ENCODE results near the gene CLDN3. TPM values are rescaled to one million over a fixed set of nuclear protein-coding genes. Genes with fewer than 3 reads are reported as not detected.
A peak's percentile ranks its signal among the peaks of the same experiment; 100 is the strongest.

The CLDN3 gene
- total and polyA plus RNA-seq, 10 of the 15 experiments (the other 5 are each of a cell fraction or from before 2014, with no cell fraction given) = 0.05 TPM; not detected in 9

GRCh38 chr7:73811760-73812168 is 41.7 kb upstream of the CLDN3 start:
- Histone ChIP-seq H3K27me3 (replicated peaks in 1 of 2; ENCODE audit: control insufficient read depth in 2 of 2, insufficient read depth in 2 of 2, low read length in 1 of 2) (no peaks in the 10 kb centered on the region), H3K36me3 (ENCODE audit: control insufficient read depth in 2 of 2, insufficient read depth in 2 of 2, low read length in 1 of 2) (no peaks in the 10 kb centered on the region), H3K4me2 (ENCODE audit: control insufficient read depth, insufficient read depth) (no peak overlapping the region), H3K9me3 (replicated peaks; ENCODE audit: control insufficient read depth, insufficient read depth, low read length) (no peaks in the 10 kb centered on the region; the same call in 2 of the 3 replicates), H3K4me1 (ENCODE audit: control insufficient read depth, insufficient read depth, low read length) (no peaks in the 10 kb centered on the region), H3K4me3 (no peak overlapping the region), H4K20me1 (ENCODE audit: control insufficient read depth, insufficient read depth) (no peaks in the 10 kb centered on the region), H3K9ac (ENCODE audit: control insufficient read depth, insufficient read depth, low read length) (no peak overlapping the region), H2AFZ (ENCODE audit: control insufficient read depth, low read depth, low read length) (no peak overlapping the region), H3K79me2 (ENCODE audit: control insufficient read depth, insufficient read depth, low read length) (no peaks in the 10 kb centered on the region), H3K27ac (ENCODE audit: control insufficient read depth, insufficient read depth) (no peak overlapping the region)
- ChIA-PET SMC1A (ENCODE audit: uncharacterized antibody, unreplicated experiment) (interaction anchor here (0.6 to 2.0 kb wide), 4 partner anchors 35 to 47 kb away, joined by 3 to 10 read pairs (median 3); no protein-coding TSS in a partner anchor), POLR2A (no interaction called here), RAD21 (ENCODE audit: unreplicated experiment) (interaction anchor here (2.6 kb wide), 1 partner anchor 43 kb away, joined by 11 read pairs; no protein-coding TSS in a partner anchor), CTCF (interaction anchor here (0.8 to 2.4 kb wide), 8 partner anchors 10 to 69 kb away, joined by 3 to 20 read pairs (median 4); no protein-coding TSS in a partner anchor)
- TF ChIP-seq NBN (IDR thresholded peaks at IDR 0.05) (no peak), RUNX3 (IDR thresholded peaks at IDR 0.05; ENCODE audit: low read length) (peak; percentile 33; the same call in 1 of the 2 replicates), CTCF (IDR thresholded peaks at IDR 0.05 in 2 of 3, conservative IDR thresholded peaks at IDR 0.05 in 1 of 3; ENCODE audit: control insufficient read depth in 2 of 3, extremely low read depth in 1 of 3, insufficient read depth in 1 of 3, low read depth in 3 of 3, low read length in 3 of 3) (peak; percentile 64 to 87 (median 83)), RAD21 (IDR thresholded peaks at IDR 0.05; ENCODE audit: insufficient read depth, low read depth, low read length) (peak; percentile 67), SIX5 (IDR thresholded peaks at IDR 0.05; ENCODE audit: low read depth, low read length, severe bottlenecking) (no peak), SUZ12 (IDR thresholded peaks at IDR 0.05; ENCODE audit: unreplicated experiment) (no peak), SMC3 (IDR thresholded peaks at IDR 0.05; ENCODE audit: borderline replicate concordance, low read length) (peak; percentile 74), YY1 (IDR thresholded peaks at IDR 0.05; ENCODE audit: low read depth, low read length) (0 out of 2 replicates have a peak, but pooled peaks have one; percentile 50), MTA2 (IDR thresholded peaks at IDR 0.05; ENCODE audit: low read depth) (no peak)
- TF ChIP-seq, protein P1, sequence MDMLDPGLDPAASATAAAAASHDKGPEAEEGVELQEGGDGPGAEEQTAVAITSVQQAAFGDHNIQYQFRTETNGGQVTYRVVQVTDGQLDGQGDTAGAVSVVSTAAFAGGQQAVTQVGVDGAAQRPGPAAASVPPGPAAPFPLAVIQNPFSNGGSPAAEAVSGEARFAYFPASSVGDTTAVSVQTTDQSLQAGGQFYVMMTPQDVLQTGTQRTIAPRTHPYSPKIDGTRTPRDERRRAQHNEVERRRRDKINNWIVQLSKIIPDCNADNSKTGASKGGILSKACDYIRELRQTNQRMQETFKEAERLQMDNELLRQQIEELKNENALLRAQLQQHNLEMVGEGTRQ (IDR thresholded peaks at IDR 0.05; ENCODE audit: borderline replicate concordance, low read depth, low read length) = no peak
- TF ChIP-seq, protein P2, sequence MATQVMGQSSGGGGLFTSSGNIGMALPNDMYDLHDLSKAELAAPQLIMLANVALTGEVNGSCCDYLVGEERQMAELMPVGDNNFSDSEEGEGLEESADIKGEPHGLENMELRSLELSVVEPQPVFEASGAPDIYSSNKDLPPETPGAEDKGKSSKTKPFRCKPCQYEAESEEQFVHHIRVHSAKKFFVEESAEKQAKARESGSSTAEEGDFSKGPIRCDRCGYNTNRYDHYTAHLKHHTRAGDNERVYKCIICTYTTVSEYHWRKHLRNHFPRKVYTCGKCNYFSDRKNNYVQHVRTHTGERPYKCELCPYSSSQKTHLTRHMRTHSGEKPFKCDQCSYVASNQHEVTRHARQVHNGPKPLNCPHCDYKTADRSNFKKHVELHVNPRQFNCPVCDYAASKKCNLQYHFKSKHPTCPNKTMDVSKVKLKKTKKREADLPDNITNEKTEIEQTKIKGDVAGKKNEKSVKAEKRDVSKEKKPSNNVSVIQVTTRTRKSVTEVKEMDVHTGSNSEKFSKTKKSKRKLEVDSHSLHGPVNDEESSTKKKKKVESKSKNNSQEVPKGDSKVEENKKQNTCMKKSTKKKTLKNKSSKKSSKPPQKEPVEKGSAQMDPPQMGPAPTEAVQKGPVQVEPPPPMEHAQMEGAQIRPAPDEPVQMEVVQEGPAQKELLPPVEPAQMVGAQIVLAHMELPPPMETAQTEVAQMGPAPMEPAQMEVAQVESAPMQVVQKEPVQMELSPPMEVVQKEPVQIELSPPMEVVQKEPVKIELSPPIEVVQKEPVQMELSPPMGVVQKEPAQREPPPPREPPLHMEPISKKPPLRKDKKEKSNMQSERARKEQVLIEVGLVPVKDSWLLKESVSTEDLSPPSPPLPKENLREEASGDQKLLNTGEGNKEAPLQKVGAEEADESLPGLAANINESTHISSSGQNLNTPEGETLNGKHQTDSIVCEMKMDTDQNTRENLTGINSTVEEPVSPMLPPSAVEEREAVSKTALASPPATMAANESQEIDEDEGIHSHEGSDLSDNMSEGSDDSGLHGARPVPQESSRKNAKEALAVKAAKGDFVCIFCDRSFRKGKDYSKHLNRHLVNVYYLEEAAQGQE (IDR thresholded peaks at IDR 0.05; ENCODE audit: low read depth, low read length) = peak; percentile 56; the same call in 1 of the 2 replicates
- intact Hi-C loops (cut with micrococcal nuclease; ENCODE audit: unreplicated experiment) (loop anchor here (1.0 to 5.0 kb wide), 2 partner anchors 44 to 216 kb away; partner anchors contain the start of gene ELN), in situ Hi-C loops (cut with MboI) (no loop called here)
- peak; percentile 91 for ATAC-seq
- peak; percentile 62 for FAIRE-seq
- 17% methylated on average over 11 of the region's 11 CpGs for WGBS (ENCODE audit: insufficient coverage, insufficient replicate concordance, low lambda C conversion rate, missing lambda C conversion rate)
- no TSS peak for BruUV-seq (replicated peaks)
- no peak for DNase-seq (ENCODE audit: low read depth, low spot score)

Data from GM12878 (cell line).